ENCODE data around the gene MOGAT3. TPM values are rescaled to one million over a fixed set of nuclear protein-coding genes. Genes with fewer than 3 reads are reported as not detected.

MOGAT3 gene
- total RNA-seq, 6 donors from 2014 or later = not detected

DNA sequence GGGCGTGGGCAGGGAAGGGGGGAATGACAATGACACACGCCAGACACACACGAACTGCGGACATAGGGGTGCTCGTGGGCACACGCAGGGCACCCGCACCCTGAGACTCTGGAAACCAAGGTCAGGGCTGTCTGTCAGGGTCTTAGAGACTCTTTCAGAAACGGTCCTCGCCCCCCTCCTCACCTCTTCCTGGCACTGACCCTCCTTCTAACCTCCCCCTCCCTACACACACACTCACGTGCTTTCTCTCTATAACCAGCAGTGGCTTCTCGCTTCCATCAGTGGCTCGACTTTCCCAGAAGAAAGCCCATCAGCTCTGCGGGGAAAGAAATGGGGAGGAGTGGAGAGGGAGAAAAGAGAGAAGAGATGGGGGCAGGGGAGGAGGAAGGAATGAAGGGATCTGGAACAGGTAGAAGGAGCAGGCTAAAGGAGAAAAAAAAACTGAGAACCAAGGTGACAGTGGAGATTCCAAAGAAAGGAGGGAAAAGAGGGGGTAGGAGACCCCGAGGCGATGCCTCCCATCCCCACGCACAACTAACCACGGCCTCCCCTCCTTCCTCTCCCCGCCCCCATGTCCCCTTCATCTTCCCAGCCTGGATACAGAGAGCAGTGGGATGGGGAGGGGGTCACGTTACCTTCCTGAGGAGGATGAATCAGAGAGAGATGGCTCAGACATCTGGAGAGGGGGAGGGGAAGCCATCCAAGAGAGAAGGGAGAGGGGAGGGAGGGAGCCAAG, 33.8 kb downstream of the MOGAT3 start:
- DNase-seq (no peak), ATAC-seq (ENCODE audit: low FRiP score in 2 of 2) (no peak)
- WGBS, 2 donors = 2 to 4% methylated on average over 18 of the region's 19 CpGs
- H3K27ac ChIP-seq = no peak overlapping the region
- no peak overlapping the region for H3K4me3 ChIP-seq
- peaks cover 39 to 62% (median 52%) of the 10 kb centered on the region in 4 donors for H3K4me1 ChIP-seq
- no peaks in the 10 kb centered on the region for H3K36me3 ChIP-seq
- TF ChIP-seq POLR2A (IDR thresholded peaks at IDR 0.05) (no peak), EP300 (IDR thresholded peaks at IDR 0.05) (no peak), POLR2AphosphoS5 (IDR thresholded peaks at IDR 0.05) (no peak)
- TF ChIP-seq, protein P1, sequence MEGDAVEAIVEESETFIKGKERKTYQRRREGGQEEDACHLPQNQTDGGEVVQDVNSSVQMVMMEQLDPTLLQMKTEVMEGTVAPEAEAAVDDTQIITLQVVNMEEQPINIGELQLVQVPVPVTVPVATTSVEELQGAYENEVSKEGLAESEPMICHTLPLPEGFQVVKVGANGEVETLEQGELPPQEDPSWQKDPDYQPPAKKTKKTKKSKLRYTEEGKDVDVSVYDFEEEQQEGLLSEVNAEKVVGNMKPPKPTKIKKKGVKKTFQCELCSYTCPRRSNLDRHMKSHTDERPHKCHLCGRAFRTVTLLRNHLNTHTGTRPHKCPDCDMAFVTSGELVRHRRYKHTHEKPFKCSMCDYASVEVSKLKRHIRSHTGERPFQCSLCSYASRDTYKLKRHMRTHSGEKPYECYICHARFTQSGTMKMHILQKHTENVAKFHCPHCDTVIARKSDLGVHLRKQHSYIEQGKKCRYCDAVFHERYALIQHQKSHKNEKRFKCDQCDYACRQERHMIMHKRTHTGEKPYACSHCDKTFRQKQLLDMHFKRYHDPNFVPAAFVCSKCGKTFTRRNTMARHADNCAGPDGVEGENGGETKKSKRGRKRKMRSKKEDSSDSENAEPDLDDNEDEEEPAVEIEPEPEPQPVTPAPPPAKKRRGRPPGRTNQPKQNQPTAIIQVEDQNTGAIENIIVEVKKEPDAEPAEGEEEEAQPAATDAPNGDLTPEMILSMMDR (IDR thresholded peaks at IDR 0.05) = no peak
- H3K9me3 ChIP-seq = no peaks in the 10 kb centered on the region
- peaks cover 0 to 92% (median 61%) of the 10 kb centered on the region in 4 donors for H3K27me3 ChIP-seq

DNA sequence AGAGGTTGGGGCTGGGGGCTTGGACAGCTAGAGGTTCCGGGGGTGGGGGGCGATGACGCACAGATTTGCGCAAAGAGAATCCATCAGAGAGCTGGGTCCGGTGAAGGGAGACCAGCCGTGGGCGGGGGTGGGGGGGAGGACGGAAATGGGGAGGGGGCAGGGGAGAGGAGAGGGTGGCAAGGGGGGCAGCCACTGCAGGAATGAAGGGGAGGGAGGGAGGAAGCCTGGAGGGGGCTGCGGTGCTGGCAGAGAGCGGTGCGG, 34.3 kb downstream of the MOGAT3 start:
- Histone ChIP-seq H3K4me1 (peaks cover 38 to 59% (median 49%) of the 10 kb centered on the region in 4 donors), H3K27ac (no peak overlapping the region), H3K9me3 (no peaks in the 10 kb centered on the region), H3K4me3 (no peak overlapping the region), H3K27me3 (peaks cover 0 to 87% (median 56%) of the 10 kb centered on the region in 4 donors), H3K36me3 (no peaks in the 10 kb centered on the region)
- ATAC-seq (ENCODE audit: low FRiP score in 2 of 2) = no peak
- 0 to 4% methylated on average over 3 to 11 of the region's 11 CpGs for WGBS, 2 donors
- TF ChIP-seq EP300 (IDR thresholded peaks at IDR 0.05) = no peak
- TF ChIP-seq POLR2A (IDR thresholded peaks at IDR 0.05) = no peak
- TF ChIP-seq POLR2AphosphoS5 (IDR thresholded peaks at IDR 0.05) = no peak
- TF ChIP-seq, protein P1 (IDR thresholded peaks at IDR 0.05) = no peak
- DNase-seq = no peak

DNA sequence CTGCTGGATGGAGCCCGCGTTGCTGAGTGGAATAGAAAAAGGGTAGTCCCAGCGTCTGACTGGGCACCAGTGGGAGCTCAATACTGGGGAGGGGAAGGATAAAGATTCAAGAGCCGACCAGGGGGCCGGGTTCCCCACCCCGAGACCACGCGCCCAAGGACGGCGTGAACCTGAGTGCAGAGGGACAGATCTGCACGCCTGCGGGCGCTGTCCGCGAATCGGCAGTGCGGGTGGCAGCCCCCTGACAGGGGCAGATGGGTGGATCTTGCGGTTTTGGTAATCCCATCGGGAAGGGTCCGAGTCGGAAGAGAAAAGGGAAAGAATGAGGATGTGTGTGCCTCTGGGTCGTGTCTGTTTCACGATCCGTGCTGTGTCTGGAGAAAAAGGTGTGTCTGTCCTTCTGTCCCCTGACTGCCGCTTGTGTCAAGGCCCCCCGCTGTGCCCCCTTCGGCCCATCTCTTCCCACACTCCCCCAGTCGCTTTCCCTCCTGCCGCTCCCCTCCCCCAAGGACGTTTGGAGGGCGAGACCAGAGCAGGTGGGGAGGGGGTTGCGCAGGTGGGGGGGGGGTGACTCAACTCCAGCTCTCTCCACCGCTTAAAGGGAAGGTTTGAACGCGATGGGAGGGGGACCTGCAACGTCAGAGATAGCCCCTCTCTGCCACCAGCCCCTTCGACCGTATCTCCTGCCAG, 34.7 kb downstream of the MOGAT3 start:
- peak overlapping the region in 2 of 4 donors; percentile 5 to 26 for H3K4me3 ChIP-seq
- ATAC-seq (ENCODE audit: low FRiP score in 2 of 2) (no peak), DNase-seq (no peak)
- peaks cover 38 to 56% (median 49%) of the 10 kb centered on the region in 4 donors for H3K4me1 ChIP-seq
- no peak for TF ChIP-seq POLR2A (IDR thresholded peaks at IDR 0.05)
- WGBS, 2 donors = 4% methylated on average over 33 to 38 of the region's 38 CpGs
- H3K36me3 ChIP-seq = peaks cover 0 to 4% (median 0%) of the 10 kb centered on the region in 4 donors
- peaks cover 0 to 82% (median 53%) of the 10 kb centered on the region in 4 donors for H3K27me3 ChIP-seq
- no peaks in the 10 kb centered on the region for H3K9me3 ChIP-seq
- no peak overlapping the region for H3K27ac ChIP-seq

DNA sequence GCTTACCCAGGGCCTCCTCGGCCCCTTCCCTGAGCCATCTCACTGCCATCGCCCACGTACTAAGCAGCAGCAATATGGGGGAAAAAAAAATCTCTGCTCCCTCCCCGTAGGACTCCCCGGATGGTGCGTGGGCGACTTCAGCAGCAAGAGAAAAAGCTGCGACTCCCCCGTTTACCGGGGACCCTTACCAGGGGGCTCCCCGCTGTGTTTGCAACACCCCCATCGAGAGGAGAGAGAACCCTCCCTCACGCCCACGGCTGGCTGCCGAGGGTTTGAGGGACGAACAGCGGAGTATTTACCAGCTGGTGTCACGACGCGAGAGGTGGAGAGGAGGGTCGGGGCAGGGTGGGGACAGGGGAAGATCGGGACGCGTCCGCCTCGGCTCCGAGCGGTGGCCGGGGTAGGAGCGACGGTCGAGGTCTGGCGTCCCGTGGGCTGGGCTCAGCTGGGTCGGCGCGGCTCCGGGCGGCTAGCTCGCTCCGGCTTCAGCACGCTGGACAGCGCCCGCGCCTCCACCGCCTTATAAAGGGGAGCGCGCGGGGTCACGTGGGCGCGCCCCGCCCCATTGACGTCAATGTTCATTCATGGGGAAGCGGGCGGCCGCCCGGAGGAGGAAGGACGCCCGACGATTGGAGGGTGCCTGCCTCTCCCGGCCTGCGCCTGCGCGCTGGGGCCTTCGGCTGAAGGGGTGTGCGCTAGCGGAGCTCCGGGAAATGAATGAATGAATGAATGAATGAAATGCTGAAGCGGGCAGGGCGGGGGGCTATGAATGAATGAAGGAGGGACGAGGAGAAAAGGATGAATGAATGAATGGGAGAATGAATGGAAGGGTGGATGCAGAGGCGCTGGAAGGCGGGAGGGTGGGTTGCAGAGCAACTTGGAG, 35.5 kb downstream of the MOGAT3 start, which contains the start of gene VGF:
Gene VGF, minus strand, starts transcription at position 495 of the 883 bp plus-strand sequence. CDS start 726 bp downstream, outside the sequence.
- ATAC-seq (ENCODE audit: low FRiP score in 2 of 2) = peak; percentile 93 to 95
- peaks cover 38 to 54% (median 49%) of the 10 kb centered on the region in 4 donors for H3K4me1 ChIP-seq

More for the DNA sequence above, 35.5 kb downstream of the MOGAT3 start, which contains the start of gene VGF:
- Histone ChIP-seq H3K36me3 (peaks cover 0 to 11% (median 1%) of the 10 kb centered on the region in 4 donors), H3K27ac (no peak within 1 kb of the TSS), H3K9me3 (no peaks in the 10 kb centered on the region), H3K27me3 (peaks cover 0 to 76% (median 49%) of the 10 kb centered on the region in 4 donors), H3K4me3 (peak within 1 kb of the TSS in 2 of 4 donors; percentile 5 to 26)
- DNase-seq = peak; percentile 91 to 99
- TF ChIP-seq EP300 (IDR thresholded peaks at IDR 0.05) (peak in 2 of 4 donors; percentile 35 to 40), POLR2A (IDR thresholded peaks at IDR 0.05) (no peak), POLR2AphosphoS5 (IDR thresholded peaks at IDR 0.05) (peak; percentile 48 to 60)
- TF ChIP-seq, protein P1 (IDR thresholded peaks at IDR 0.05) = peak in 1 of 6 experiments; percentile 21
- 3 to 5% methylated on average over 17 to 46 of the region's 74 CpGs for WGBS, 2 donors
